ENCODE measurements around the gene ASB18.

The ASB18 gene

DNA sequence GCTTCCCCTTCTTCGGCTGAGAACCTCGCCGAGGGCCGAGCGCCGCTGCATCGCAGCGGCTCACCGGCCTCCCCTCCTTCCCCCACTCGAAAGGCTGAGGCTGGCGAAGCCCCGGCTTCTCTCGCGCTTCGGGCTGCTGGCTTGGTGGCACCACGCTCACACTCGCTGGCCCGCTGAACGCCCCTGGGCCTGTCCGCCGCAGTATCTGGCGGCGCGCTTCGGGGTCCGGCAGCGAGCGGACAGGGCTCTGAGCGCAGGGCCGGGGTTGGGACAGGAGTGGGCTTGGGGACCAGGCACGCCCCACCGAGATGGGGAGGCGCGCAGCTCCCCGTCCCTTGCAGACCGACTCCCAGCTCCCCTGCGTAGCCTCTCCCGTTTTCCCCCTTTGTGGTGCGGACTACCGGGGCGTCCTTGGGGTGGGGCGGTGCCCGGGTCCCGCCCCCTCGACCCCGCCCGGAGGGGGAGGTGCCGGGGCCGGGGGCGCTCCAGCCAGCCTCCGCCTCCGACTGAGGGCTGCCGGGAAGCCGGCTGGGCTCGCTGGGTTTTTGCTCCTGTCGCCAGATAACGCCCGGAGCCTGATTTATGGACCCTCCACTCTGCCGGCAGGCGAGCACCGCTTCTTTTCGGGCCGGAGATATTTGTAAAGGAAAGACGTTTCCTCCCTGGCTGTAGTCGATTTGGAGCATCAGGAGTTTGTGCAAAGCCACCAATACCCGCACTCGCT is 99.8 kb downstream of the ASB18 start:
- no peak for DNase-seq

DNA sequence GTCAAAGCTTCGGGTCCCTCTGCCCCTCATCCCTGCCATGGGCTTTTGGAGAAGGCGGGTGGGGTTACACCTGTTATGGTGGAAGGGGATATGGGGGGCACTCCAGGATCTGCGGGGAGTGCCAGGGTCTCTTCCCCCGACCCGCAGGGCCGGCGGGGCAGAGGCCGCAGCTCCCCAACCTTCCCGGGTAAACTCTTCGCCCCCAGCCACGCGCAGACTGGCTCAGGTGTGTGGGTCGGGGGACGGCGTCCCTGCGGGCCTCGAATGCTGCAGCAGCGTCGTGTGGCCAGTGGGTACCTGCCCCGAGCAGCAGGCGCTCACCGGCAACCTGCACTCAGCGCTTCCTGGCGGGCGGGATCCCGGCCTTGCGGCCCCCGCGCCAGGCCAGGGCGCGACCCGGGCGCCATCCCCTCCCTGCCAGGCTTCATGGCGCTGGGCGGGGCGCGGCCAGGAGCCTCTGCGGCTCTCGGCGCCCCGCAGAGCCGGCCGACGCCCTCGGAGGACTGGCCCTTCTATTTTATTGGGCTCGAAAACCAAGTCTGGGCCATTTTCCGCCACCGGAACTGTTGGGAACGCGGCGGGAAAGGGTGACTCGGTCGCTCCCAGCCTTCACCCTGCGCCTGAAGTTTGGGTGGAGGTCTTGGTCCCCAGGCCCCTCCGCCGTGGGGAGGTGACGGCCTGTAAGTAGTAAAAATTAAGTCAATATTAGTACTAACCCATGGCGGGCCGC is 100.6 kb downstream of the ASB18 start:
- DNase-seq: no peak

DNA sequence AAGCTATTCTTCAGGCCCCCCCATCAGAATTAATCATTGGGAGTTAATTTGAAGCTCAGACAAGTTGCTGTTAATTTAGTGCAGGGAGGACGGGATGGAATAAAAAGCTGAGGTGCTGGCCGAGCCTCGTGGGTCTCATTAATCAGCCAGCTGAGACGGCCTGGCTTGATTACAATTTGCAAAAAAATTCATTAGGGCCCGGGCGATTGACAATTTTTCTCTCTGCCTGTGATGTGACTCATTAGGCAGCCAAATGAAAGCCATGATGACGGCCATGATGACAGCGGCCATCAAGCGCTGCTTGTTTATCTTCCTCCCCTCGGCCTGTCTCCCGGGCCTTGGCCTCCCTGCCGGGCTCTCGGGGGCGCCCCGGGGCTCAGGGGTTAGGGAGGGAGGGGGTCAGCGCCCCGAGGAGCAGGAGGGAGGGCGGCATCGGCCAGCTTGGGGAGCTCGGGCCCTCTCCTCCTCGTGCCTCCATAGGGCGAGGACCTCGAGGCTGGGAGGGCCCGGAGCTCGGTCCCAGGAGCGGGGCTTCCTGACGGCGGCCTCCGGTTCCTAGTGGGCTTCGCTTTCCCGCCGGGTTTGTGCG is 101.2 kb downstream of the ASB18 start:
- no peak for DNase-seq

DNA sequence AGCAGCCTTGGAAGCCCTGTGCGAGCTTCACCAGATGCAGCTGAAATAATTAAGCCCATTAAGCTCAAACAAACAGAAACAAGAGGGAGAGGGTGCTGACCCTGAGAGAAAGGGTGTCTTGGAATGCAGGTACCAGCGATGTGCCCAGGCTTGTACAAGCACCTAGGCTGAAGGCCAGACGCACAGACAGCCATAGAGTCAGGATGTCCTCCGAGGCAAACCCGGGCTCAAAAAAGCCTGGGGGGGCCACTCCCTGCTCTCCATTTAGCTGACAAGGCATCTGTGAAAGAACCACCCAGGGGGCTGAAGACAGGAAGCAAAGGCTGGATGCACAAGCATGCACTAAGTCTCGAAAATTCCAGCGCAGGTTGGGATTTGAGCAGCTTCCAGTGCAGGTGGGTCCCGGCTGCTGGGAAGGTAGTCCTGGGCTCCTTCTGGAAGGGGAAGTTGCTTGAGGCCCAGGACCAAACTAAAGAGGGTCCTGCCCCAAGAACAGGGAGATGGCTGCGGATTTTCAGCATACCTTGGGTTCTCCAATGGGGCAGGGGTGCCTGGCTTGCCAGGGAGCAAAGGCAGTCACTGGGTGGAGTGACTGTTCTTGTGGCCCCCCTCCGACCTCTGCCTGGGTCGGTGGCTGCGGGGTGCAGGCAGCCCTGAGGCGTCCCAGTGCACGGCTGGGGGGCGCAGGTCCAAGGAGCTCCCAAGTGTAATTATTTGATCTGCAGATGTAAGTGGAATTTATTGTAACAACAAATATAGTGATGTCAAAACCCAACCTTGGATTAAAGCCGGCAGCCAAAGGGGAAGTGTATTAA is 102.0 kb downstream of the ASB18 start:
- no peak for DNase-seq

DNA sequence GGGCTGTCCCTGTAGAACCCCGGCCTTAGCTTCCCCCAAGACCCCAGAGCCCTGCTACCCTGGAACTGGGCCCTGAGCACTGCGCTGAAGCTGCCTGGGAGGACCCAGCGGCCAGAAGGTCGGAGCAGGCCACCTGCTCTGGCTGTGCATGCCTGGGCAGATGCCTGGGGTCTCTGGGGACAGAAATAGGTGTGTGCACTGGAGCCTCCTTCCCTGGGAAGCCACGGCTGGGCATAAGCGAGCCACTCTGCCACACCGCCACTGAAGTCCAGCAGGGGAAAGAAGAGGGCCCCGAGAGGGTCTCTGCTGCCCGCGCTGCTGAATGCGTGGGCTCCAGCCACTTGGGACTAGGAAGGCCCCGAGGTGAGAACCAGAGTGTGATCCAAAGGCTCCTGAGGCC is 102.7 kb downstream of the ASB18 start:
- no peak for DNase-seq

DNA sequence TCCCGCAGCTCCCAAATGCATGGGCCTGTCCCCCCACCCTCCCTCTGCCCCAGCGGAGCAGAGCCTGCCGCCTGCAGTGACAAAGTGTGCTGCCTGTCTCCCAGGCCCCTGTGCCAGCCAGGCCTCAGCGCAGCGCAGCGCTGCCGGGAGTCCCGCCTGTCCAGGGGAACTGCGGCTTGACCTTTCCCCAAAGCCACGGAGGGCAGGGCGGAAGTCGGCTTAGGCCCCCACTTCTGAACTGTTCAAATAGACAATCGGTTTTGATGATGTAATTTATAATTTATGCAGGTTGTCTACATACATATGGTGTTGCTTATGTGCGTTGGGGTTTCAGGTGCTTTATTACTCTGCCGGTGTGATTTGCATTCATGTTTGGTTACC is 103.1 kb downstream of the ASB18 start:
- DNase-seq: no peak

DNA sequence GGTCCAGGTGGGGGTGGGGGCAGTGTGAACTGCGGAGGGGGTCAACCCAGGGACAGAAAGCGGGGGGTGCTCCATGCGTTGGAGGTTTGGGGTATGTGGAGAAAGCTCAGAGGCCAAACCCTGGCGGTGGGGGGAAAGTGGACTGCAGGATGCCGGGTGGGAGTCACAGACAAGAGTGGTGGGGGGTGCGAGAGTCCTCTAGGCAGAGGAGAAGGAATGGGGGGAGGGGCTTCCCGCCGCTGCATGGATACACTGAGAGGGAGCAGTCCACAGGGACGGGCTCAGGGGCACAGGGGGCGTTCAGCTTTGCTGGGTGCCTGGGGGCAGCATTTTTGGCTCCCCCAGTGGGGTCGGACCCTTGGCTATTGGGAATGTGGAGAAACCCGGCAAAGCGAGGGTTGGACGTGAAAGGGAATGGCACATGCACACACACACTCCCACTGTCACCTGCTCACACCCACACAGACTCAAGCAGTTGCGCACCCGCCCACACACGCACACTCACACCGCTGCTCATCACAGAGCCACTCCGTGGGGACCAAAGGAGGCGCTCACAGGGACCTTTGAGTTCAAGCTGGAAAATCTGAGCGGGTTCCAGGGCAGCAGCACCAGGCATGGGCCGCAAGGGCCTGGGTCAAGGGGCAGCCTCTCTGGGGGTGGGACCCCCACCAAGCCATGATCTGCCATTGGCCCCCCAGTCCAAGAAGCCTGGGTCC is 103.7 kb downstream of the ASB18 start:
- DNase-seq: no peak

DNA sequence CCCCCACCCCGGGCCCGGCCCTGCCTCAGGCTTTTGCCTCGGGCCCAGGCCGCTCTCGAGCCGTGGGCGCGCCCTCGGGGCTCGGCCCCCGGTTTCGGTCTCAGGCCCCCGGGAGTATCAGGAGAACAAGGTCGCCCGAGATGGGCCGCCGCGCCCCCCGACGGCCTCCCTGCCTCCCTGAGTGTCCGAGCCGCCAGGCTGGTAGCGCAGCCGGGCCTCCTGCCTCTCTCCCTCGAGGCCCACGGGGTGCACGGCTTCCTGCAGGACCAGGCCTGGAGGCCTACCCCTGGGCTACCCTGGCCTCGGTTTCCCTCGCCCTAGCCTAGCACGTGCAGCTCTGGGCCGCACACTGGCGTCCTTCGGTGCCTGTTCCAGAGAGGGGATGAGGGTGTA is 104.4 kb downstream of the ASB18 start:
- no peak for DNase-seq

DNA sequence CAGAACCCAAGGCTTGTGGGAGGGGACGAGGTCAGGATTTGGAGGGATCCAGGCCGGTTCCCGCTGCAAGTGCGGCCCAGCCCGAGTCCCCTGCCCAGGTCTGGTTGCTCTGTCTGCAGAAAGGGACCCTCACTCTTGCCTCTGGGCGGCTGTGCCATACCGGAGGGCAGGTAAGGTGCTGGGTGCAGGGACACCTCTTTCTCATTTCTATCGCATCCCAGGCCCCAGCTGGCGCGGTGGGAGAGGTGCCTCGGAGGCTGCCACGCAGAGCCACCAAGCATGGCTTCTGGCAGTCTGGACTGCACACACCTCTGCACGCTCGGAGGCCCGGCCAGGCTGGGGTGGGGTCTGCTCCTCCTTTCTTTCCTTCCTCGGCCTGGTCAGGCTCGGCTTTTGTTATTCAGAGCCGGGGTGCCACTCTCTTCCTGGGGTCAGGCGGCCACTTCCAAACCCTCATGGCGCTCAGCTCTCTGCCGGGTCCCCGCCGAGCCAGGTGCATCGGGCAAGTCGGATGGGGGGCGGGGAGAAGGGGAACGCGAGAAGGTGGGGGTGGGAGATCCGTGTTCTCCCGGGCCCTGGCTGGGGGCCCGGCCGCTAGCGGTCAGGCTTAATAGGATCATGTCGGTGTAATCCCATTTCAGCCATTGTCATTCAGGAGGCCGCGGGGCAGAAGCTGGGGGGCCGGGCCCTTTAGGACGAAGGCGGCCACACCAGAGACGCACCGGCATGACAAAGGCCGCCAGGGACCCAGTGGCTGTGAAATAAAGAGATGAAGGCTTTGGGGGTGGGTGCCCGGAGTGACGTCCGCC is 105.0 kb downstream of the ASB18 start:
- DNase-seq: no peak

DNA sequence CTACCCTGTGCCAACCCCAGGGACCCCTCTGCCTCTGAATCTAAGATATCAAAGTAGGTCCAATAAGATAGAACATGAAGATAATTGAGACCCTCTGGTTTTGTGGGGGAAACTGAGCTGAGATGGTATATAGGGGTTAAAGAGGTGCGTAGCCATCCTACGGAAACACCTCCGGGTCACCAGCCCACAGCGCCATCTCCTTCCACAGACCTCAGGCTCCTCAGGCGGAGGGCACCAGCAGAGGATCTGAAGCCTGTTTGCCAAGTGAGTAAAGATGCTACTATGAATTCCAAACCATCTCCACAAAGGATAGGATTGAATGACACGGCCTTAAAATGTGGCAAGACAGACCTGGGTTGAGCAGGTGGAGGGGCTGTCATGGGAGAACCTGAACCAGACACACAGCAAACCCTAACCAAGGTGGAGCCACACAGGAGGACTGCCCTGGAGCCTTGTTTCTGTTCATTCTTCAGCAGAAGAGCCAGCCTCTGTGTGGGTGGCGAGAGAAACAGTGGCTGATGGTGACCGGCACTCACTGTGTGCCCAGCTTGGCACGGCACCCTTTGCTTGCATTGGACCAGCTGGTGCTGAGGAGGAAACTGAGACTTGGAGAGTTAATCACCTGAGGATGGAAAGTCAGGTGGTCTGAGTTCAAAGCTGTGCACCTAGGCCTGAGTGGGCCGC is 106.2 kb downstream of the ASB18 start:
- no peak for DNase-seq

DNA sequence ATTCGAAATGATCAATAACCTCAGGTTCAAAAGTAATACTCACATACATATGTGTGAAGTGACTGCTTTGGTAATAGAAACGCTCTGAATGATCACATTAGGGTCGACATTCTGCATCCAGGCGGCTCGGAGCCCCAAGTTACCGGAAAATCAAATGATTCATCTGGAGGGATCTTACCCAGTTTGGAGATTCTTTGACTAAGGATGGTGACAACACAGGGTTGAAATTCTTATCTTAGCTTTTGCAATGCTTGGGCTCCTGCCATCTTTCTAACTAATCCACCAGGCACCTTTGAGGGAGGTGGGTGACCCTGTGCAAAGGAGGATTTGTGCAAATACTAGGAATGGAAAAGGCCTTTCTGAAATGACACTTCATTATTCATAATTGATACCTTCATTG is 106.8 kb downstream of the ASB18 start:
- DNase-seq: no peak

DNA sequence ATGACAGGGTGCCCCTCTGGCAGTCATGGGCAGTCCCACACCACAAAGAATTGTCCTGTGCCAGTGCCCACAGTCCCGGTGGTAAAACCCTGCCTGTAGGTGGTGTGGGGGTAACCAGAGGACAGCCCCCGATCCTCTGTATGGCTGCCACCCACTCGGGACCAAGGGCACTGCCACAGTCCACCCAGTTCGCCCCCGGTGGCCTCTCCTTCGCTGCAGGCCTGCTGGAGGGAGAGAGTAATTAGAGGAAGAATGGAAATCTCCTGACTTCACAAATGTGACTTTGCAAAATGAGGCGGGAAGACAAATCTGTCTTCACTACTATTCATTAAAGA is 107.4 kb downstream of the ASB18 start:
- no peak for DNase-seq

DNA sequence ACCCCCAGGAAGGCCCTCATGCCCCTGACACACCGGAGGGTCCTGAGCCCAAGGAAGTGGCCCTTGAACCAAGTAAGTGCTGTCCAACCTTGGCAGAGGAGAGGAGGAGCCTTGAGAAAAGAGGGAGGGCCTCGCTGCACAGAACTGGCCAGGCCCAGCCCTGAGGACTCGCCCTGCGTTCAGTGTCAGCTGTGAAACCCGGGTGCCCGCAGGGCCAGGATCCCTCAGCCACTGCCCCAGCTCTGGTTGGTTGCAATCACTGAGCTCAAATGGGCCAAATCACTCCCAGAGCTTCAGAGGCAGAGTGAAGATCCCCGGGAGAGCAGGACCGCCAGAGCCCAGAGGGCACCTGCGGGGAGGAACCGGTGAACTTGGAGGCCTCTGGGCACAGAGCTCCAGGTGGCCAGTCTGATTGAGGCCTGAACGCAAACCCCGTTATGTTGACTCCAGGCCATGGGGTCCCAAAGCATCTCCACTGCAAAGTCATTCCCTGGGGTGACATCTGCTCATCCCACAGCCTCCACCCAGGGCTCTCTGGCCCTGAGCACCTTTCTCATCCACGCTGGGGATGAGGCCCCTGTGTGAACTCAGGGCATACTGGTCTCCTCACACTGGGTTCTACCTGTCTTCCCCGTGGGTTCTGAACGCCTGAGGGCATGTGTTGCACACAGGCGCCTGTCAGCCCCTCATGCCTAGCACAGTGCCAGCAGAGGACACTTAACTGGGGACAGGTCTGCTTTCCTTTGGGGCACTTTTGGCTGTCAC is 107.9 kb downstream of the ASB18 start:
- DNase-seq: no peak

DNA sequence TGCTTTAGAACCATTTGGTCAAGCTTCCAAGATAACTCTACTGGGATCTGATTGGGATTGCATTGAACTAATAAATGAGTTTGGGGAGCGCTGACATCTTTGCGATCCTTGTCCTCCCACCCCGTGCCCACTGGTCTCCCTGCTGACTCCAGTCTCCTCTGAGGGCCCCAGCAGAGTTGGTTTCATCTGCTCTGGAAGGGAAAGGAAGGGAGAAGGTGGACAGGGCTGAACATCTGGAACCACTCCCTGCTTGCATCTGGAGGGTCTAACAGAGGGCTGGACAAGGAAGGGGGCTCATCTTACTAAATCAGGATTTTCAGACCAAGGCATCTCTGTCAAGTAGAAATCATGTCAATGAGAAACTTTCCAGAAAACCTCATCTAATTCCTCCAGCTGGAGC is 108.8 kb downstream of the ASB18 start:
- no peak for DNase-seq

DNA sequence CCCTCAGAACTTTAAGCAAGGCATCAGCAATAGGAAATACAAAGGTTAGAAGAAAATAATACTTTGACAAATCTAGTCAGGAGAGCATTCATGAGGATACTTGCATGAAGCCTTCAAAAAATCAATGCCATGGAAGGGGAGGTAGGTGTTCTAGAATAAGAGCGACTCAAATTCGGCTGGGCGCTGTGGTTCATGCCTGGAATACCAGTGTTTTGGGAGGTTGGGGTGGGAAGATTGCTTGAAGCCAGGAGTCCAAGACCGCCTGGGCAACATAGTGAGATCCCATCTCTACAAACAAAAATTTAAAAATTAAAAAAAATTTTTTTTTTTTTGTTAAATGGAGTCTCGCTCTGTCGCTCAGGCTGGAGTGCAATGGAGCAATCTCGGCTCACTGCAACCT is 117.8 kb downstream of the ASB18 start:
- DNase-seq: no peak

DNA sequence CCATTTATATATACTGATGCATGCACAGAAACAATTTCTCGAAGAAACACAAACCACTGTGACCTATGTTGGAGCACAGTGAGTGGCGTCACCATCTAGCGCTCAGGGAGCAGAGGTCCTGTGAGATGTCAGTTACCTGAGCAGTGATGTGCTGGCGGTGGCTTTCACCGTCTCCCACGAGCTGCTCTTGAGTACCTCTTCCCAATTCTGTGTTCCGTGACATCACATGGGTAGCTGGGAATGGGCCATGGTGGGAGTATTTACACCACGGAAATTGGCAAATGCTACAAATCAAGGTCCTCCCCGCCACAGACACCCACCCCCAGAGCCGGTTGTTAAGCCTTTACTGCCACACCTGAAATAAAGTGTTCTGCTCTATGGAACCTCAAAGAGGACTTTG is 120.4 kb downstream of the ASB18 start:
- no peak for DNase-seq
